NOMO-1 treated with dmso at 0.1 percent for 144 hours (cell line): Measurements from ENCODE around the gene ACCSL.
A peak's percentile ranks its signal among the peaks of the same experiment; 100 is the strongest.

Experiments
- DNase-seq: peaks from one replicate; lab custom pipeline; 2025; ENCODE audit not compliant: unreplicated experiment; lab: John Stamatoyannopoulos, UW

The ACCSL gene

GRCh38 chr11:44094260-44094868 is 46.6 kb downstream of the ACCSL start:
- peak; percentile 1 for DNase-seq

GRCh38 chr11:44095506-44096359 is 48.0 kb downstream of the ACCSL start, which contains the start of gene EXT2:
Gene EXT2, plus strand, starts transcription at chr11:44095678. Its CDS starts 12,035 bp downstream, at chr11:44107713.
- peak; percentile 24 for DNase-seq

GRCh38 chr11:44096360-44097185 is 48.8 kb downstream of the ACCSL start:
- DNase-seq, result no peak

GRCh38 chr11:44097821-44098220 is 50.0 kb downstream of the ACCSL start:
- DNase-seq, result no peak

GRCh38 chr11:44101098-44101497 is 53.3 kb downstream of the ACCSL start:
- no peak for DNase-seq

GRCh38 chr11:44104481-44105294 is 56.9 kb downstream of the ACCSL start:
- DNase-seq, result peak; percentile 11

- DNase-seq, result no peak
These were observed 60.5 kb downstream of the ACCSL start for GRCh38 chr11:44108260-44108659.
